Raji (cell line): Measurements from ENCODE around the gene RNF225.
A peak's percentile ranks its signal among the peaks of the same experiment; 100 is the strongest.

Experiments
- POLR2A ChIP-seq: IDR thresholded peaks from 2 replicates; pipeline ENCODE4 v1.6.1; 2011; ENCODE audit warnings: low read depth, low read length, control low read depth; ENCODE audit not compliant: insufficient read depth

RNF225 gene

GRCh38 chr19:58397533-58398037, 2.1 kb downstream of the RNF225 start:
- no peak for TF ChIP-seq POLR2A

- TF ChIP-seq POLR2A, result no peak
These were observed 2.6 kb downstream of the RNF225 start for GRCh38 chr19:58398087-58398486.

GRCh38 chr19:58398545-58398944, 3.1 kb downstream of the RNF225 start:
- TF ChIP-seq POLR2A, result no peak

GRCh38 chr19:58399903-58400302, 4.4 kb downstream of the RNF225 start:
- TF ChIP-seq POLR2A, result no peak

- TF ChIP-seq POLR2A, result no peak
These were observed 5.0 kb downstream of the RNF225 start for GRCh38 chr19:58400316-58400915.

- TF ChIP-seq POLR2A, result peak; percentile 96
These were observed 5.7 kb downstream of the RNF225 start for GRCh38 chr19:58400916-58401839.

GRCh38 chr19:58401840-58402421, 6.5 kb downstream of the RNF225 start:
- no peak for TF ChIP-seq POLR2A

GRCh38 chr19:58406818-58407657, 11.6 kb downstream of the RNF225 start:
- TF ChIP-seq POLR2A, result peak; percentile 29

GRCh38 chr19:58407658-58408151, 12.2 kb downstream of the RNF225 start:
- no peak for TF ChIP-seq POLR2A

GRCh38 chr19:58408152-58409009, 12.9 kb downstream of the RNF225 start, which contains the start of gene ZNF584:
Gene ZNF584, plus strand, starts transcription at chr19:58408649. Its CDS starts 499 bp downstream, at chr19:58409148.
- TF ChIP-seq POLR2A, result peak; percentile 98

- no peak for TF ChIP-seq POLR2A
These were observed 13.7 kb downstream of the RNF225 start for GRCh38 chr19:58409010-58409790.

- no peak for TF ChIP-seq POLR2A
These were observed 21.1 kb downstream of the RNF225 start for GRCh38 chr19:58416604-58417003.

- no peak for TF ChIP-seq POLR2A
These were observed 21.6 kb downstream of the RNF225 start for GRCh38 chr19:58417071-58417470.
